Right ventricle myocardium inferior (tissue), 1 donor: ENCODE measurements around the gene SEL1L2. TPM values are rescaled to one million over a fixed set of nuclear protein-coding genes. Genes with fewer than 3 reads are reported as not detected.

Experiments
- ATAC-seq: fragments of 200-7000 bp; cut with Tn5 transposase; one replicate; pipeline ENCODE4 v1.9.1; 2020; ENCODE audit warnings: mild to moderate bottlenecking, moderate library complexity
- DNase-seq: peaks from one replicate; pipeline ENCODE4 v3.0.0; 2021; ENCODE audit errors: missing footprints
- intact Hi-C: fragments of 100-400 bp; cut with DNase I; formaldehyde crosslinking; loops from one replicate; pipeline ENCODE4 v1.11.0; 2022
- total RNA-seq: library from RNA; stranded (reverse); fragmentation: NEBNext Ultra II Directional; extraction: Animal tissue kit (Norgen Biotek cat#: 25700); gene quantifications from one replicate; pipeline ENCODE4 v1.2.1, GENCODE V29; 2021
- donor health status: DM: no; HTN: yes; CAD: no; lungs with severe emphysema.

Gene SEL1L2
- total RNA-seq, 1 donor from 2014 or later = 1.7 TPM

GRCh38 chr20:13936781-13937576 lies 53.4 kb downstream of the SEL1L2 start:
- ATAC-seq (no peak), DNase-seq (no peak)
- intact Hi-C loops = no loop called here

- no peak for ATAC-seq
- intact Hi-C loops = no loop called here
- no peak for DNase-seq
Measured at GRCh38 chr20:13934992-13935894, 55.2 kb downstream of the SEL1L2 start.

- intact Hi-C loops = no loop called here
- ATAC-seq (no peak), DNase-seq (no peak)
Measured at GRCh38 chr20:13930281-13930680, 60.1 kb downstream of the SEL1L2 start.

GRCh38 chr20:13929836-13930235 lies 60.6 kb downstream of the SEL1L2 start:
- intact Hi-C loops = no loop called here
- DNase-seq (no peak), ATAC-seq (no peak)

GRCh38 chr20:13928901-13929300 lies 61.5 kb downstream of the SEL1L2 start:
- ATAC-seq (no peak), DNase-seq (no peak)
- intact Hi-C loops = no loop called here

- no peak for DNase-seq
- no peak for ATAC-seq
- intact Hi-C loops = no loop called here
Measured at GRCh38 chr20:13927171-13927570, 63.2 kb downstream of the SEL1L2 start.

GRCh38 chr20:13922241-13922640 lies 68.2 kb downstream of the SEL1L2 start:
- intact Hi-C loops = no loop called here
- no peak for DNase-seq
- no peak for ATAC-seq

- DNase-seq = no peak
- no peak for ATAC-seq
- intact Hi-C loops = no loop called here
Measured at GRCh38 chr20:13915284-13915683, 75.1 kb downstream of the SEL1L2 start.

GRCh38 chr20:13913572-13913971 lies 76.8 kb downstream of the SEL1L2 start:
- ATAC-seq = no peak
- no peak for DNase-seq
- intact Hi-C loops = no loop called here

GRCh38 chr20:13913131-13913530 lies 77.3 kb downstream of the SEL1L2 start:
- intact Hi-C loops = no loop called here
- DNase-seq = no peak

GRCh38 chr20:13910492-13910891 lies 79.9 kb downstream of the SEL1L2 start:
- no peak for ATAC-seq
- intact Hi-C loops = no loop called here
- no peak for DNase-seq

More at GRCh38 chr20:13913131-13913530, 77.3 kb downstream of the SEL1L2 start:
- no peak for ATAC-seq

- no peak for DNase-seq
- intact Hi-C loops = no loop called here
- no peak for ATAC-seq
Measured at GRCh38 chr20:13909067-13909466, 81.3 kb downstream of the SEL1L2 start.

GRCh38 chr20:13904766-13905165 lies 85.6 kb downstream of the SEL1L2 start:
- intact Hi-C loops = no loop called here
- ATAC-seq (no peak), DNase-seq (no peak)

- intact Hi-C loops = no loop called here
- ATAC-seq (no peak), DNase-seq (no peak)
Measured at GRCh38 chr20:13900496-13900895, 89.9 kb downstream of the SEL1L2 start.

GRCh38 chr20:13898012-13898612 lies 92.3 kb downstream of the SEL1L2 start:
- ATAC-seq (no peak), DNase-seq (no peak)
- intact Hi-C loops = no loop called here

GRCh38 chr20:13891575-13891974 lies 98.8 kb downstream of the SEL1L2 start:
- intact Hi-C loops = no loop called here
- no peak for DNase-seq
- ATAC-seq = no peak

- DNase-seq (no peak), ATAC-seq (no peak)
- intact Hi-C loops = no loop called here
Measured at GRCh38 chr20:13884803-13885202, 105.6 kb downstream of the SEL1L2 start.

- ATAC-seq (no peak), DNase-seq (no peak)
- intact Hi-C loops = no loop called here
Measured at GRCh38 chr20:13883425-13883824, 107.0 kb downstream of the SEL1L2 start.

GRCh38 chr20:13878566-13878965 lies 111.8 kb downstream of the SEL1L2 start:
- ATAC-seq (no peak), DNase-seq (no peak)
- intact Hi-C loops = no loop called here

GRCh38 chr20:13877793-13878192 lies 112.6 kb downstream of the SEL1L2 start:
- ATAC-seq (no peak), DNase-seq (no peak)
- intact Hi-C loops = no loop called here
